Measurements from ENCODE around the gene CALML4.
"Not testable (repeated sequence)": the region's sequence is repeated elsewhere in the genome, so short reads cannot be mapped to it uniquely, and the experiment has no call there.

Gene CALML4

GRCh38 chr15:68217341-68217740, 12.2 kb upstream of the CALML4 start:
- Histone ChIP-seq H3K36me3 (ENCODE audit: insufficient read depth, low read length) (peaks cover 52% of the 10 kb centered on the region), H3K9me2 (ENCODE audit: low read depth, low read length) (no peaks in the 10 kb centered on the region), H3K9me3 (ENCODE audit: low read length) (no peaks in the 10 kb centered on the region), H3K4me1 (ENCODE audit: insufficient read depth, low read length, severe bottlenecking) (no peaks in the 10 kb centered on the region), H3K4me2 (ENCODE audit: low read length) (no peak overlapping the region), H3F3A (ENCODE audit: insufficient read depth, low read length) (no peaks in the 10 kb centered on the region), H3K9ac (ENCODE audit: low read length) (no peak overlapping the region), H3K27me3 (ENCODE audit: insufficient read depth, low read length) (no peaks in the 10 kb centered on the region), H2AFZ (ENCODE audit: low read length) (no peak overlapping the region), H3K27ac (ENCODE audit: low read depth, low read length, poor library complexity, severe bottlenecking) (no peak overlapping the region), H4K20me1 (ENCODE audit: insufficient read depth, low read length) (no peaks in the 10 kb centered on the region), H3K79me2 (ENCODE audit: insufficient read depth, low read length) (peaks cover 20% of the 10 kb centered on the region), H3K4me3 (ENCODE audit: low read depth, low read length, poor library complexity, severe bottlenecking) (no peak overlapping the region)
- TF ChIP-seq EZH2 (IDR thresholded peaks at IDR 0.05; ENCODE audit: borderline replicate concordance, low read length) (no peak), CTCF (IDR thresholded peaks at IDR 0.05; ENCODE audit: low read length) (no peak)

GRCh38 chr15:68214838-68215254, 9.7 kb upstream of the CALML4 start:
- Histone ChIP-seq H3K79me2 (ENCODE audit: insufficient read depth, low read length) (peaks cover 13% of the 10 kb centered on the region; the same call in 1 of the 2 replicates), H3K4me1 (ENCODE audit: insufficient read depth, low read length, severe bottlenecking) (peaks cover 20% of the 10 kb centered on the region), H3K36me3 (ENCODE audit: insufficient read depth, low read length) (peaks cover 51% of the 10 kb centered on the region)

GRCh38 chr15:68213991-68214837, 9.1 kb upstream of the CALML4 start:
- peaks cover 45% of the 10 kb centered on the region for H3K36me3 ChIP-seq (ENCODE audit: insufficient read depth, low read length)
- peaks cover 9% of the 10 kb centered on the region; the same call in 1 of the 2 replicates for H3K79me2 ChIP-seq (ENCODE audit: insufficient read depth, low read length)
- TF ChIP-seq EZH2 (IDR thresholded peaks at IDR 0.05; ENCODE audit: borderline replicate concordance, low read length): no peak
- TF ChIP-seq CTCF (IDR thresholded peaks at IDR 0.05; ENCODE audit: low read length): no peak
- no peaks in the 10 kb centered on the region for H3K9me2 ChIP-seq (ENCODE audit: low read depth, low read length)
- no peaks in the 10 kb centered on the region for H3K27me3 ChIP-seq (ENCODE audit: insufficient read depth, low read length)
- no peak overlapping the region for H3K27ac ChIP-seq (ENCODE audit: low read depth, low read length, poor library complexity, severe bottlenecking)
- no peak overlapping the region for H3K4me2 ChIP-seq (ENCODE audit: low read length)
- H3K4me3 ChIP-seq (ENCODE audit: low read depth, low read length, poor library complexity, severe bottlenecking): no peak overlapping the region
- H2AFZ ChIP-seq (ENCODE audit: low read length): no peak overlapping the region
- no peaks in the 10 kb centered on the region for H4K20me1 ChIP-seq (ENCODE audit: insufficient read depth, low read length)
- H3K9me3 ChIP-seq (ENCODE audit: low read length): no peaks in the 10 kb centered on the region
- H3K9ac ChIP-seq (ENCODE audit: low read length): no peak overlapping the region
- peaks cover 26% of the 10 kb centered on the region for H3K4me1 ChIP-seq (ENCODE audit: insufficient read depth, low read length, severe bottlenecking)
- no peaks in the 10 kb centered on the region for H3F3A ChIP-seq (ENCODE audit: insufficient read depth, low read length)

More at GRCh38 chr15:68214838-68215254, 9.7 kb upstream of the CALML4 start:
- no peak overlapping the region for H2AFZ ChIP-seq (ENCODE audit: low read length)
- no peaks in the 10 kb centered on the region for H4K20me1 ChIP-seq (ENCODE audit: insufficient read depth, low read length)
- no peak overlapping the region for H3K9ac ChIP-seq (ENCODE audit: low read length)
- H3K4me3 ChIP-seq (ENCODE audit: low read depth, low read length, poor library complexity, severe bottlenecking): no peak overlapping the region
- no peaks in the 10 kb centered on the region for H3K9me3 ChIP-seq (ENCODE audit: low read length)
- H3K27ac ChIP-seq (ENCODE audit: low read depth, low read length, poor library complexity, severe bottlenecking): no peak overlapping the region
- H3K27me3 ChIP-seq (ENCODE audit: insufficient read depth, low read length): no peaks in the 10 kb centered on the region
- H3K9me2 ChIP-seq (ENCODE audit: low read depth, low read length): no peaks in the 10 kb centered on the region
- H3K4me2 ChIP-seq (ENCODE audit: low read length): no peak overlapping the region
- no peaks in the 10 kb centered on the region for H3F3A ChIP-seq (ENCODE audit: insufficient read depth, low read length)
- TF ChIP-seq CTCF (IDR thresholded peaks at IDR 0.05; ENCODE audit: low read length) (no peak), EZH2 (IDR thresholded peaks at IDR 0.05; ENCODE audit: borderline replicate concordance, low read length) (no peak)

- H3K27me3 ChIP-seq (ENCODE audit: insufficient read depth, low read length); H3K4me3 ChIP-seq (ENCODE audit: low read depth, low read length, poor library complexity, severe bottlenecking); H3K4me2 ChIP-seq (ENCODE audit: low read length); H3K9me2 ChIP-seq (ENCODE audit: low read depth, low read length); H3K9ac ChIP-seq (ENCODE audit: low read length); H2AFZ ChIP-seq (ENCODE audit: low read length); H3K9me3 ChIP-seq (ENCODE audit: low read length); H4K20me1 ChIP-seq (ENCODE audit: insufficient read depth, low read length); H3F3A ChIP-seq (ENCODE audit: insufficient read depth, low read length); H3K79me2 ChIP-seq (ENCODE audit: insufficient read depth, low read length); H3K27ac ChIP-seq (ENCODE audit: low read depth, low read length, poor library complexity, severe bottlenecking): not testable (repeated sequence)
- Histone ChIP-seq H3K36me3 (ENCODE audit: insufficient read depth, low read length) (peaks cover 38% of the 10 kb centered on the region), H3K4me1 (ENCODE audit: insufficient read depth, low read length, severe bottlenecking) (peaks cover 34% of the 10 kb centered on the region)
These were observed 8.3 kb upstream of the CALML4 start for GRCh38 chr15:68213491-68213845.

All from OCI-LY1 (cell line).